GM12891 (cell line): ENCODE measurements around the gene MTA2.

Source experiments
- PAX5 ChIP-seq: IDR thresholded peaks from 2 replicates; pipeline ENCODE4 v1.6.1; 2011; ENCODE audit warnings: low read length, moderate library complexity, mild to moderate bottlenecking; ENCODE audit not compliant: insufficient read depth, severe bottlenecking
- POLR2A ChIP-seq: IDR thresholded peaks from 2 replicates; pipeline ENCODE4 v1.6.1; 2011; ENCODE audit warnings: low read depth, low read length, control low read depth
- POLR2AphosphoS5 ChIP-seq: IDR thresholded peaks from 2 replicates; pipeline ENCODE4 v1.6.1; 2011; ENCODE audit warnings: low read depth, low read length, control low read depth
- TAF1 ChIP-seq: IDR thresholded peaks from 2 replicates; pipeline ENCODE4 v1.6.1; 2011; ENCODE audit warnings: low read depth, low read length, control low read depth

- TF ChIP-seq POLR2A (peak; percentile 81), POLR2AphosphoS5 (peak; percentile 84), TAF1 (peak; percentile 92), PAX5 (peak; percentile 35)
Measured at GRCh38 chr11:62645946-62646824, 44.5 kb upstream of the MTA2 start, which contains the start of gene GANAB.
